Type B pancreatic cell (in vitro differentiated cells): ENCODE results near the gene LRMDA. TPM values are rescaled to one million over a fixed set of nuclear protein-coding genes. Genes with fewer than 3 reads are reported as not detected.

ENCODE experiments used
- DNase-seq: peaks from one replicate; pipeline ENCODE4 v3.0.0; 2021; ENCODE audit warnings: mixed read lengths; ENCODE audit not compliant: unreplicated experiment; ENCODE audit errors: extremely low spot score
- H3K27ac Mint-ChIP-seq: 2 replicates; pipeline ENCODE4 v1.8.0; 2021; ENCODE audit warnings: mild to moderate bottlenecking, mixed read lengths
- H3K27me3 Mint-ChIP-seq: 2 replicates; pipeline ENCODE4 v1.8.0; 2021; ENCODE audit warnings: mixed read lengths
- H3K36me3 Mint-ChIP-seq: 2 replicates; pipeline ENCODE4 v1.8.0; 2021; ENCODE audit warnings: mixed read lengths
- H3K4me1 Mint-ChIP-seq: one replicate; pipeline ENCODE4 v1.8.0; 2021; ENCODE audit warnings: mixed read lengths; ENCODE audit not compliant: unreplicated experiment
- H3K4me3 Mint-ChIP-seq: 2 replicates; pipeline ENCODE4 v1.8.0; 2021; ENCODE audit warnings: mild to moderate bottlenecking, mixed read lengths
- H3K9me3 Mint-ChIP-seq: 2 replicates; pipeline ENCODE4 v1.8.0; 2021; ENCODE audit warnings: mixed read lengths
- CTCF ChIP-seq: fragments of 200-600 bp; sonication (generic); conservative IDR thresholded peaks from 2 replicates; pipeline ENCODE4 v1.5.0; 2021; ENCODE audit warnings: antibody characterized with exemption, mild to moderate bottlenecking
- total RNA-seq: library from RNA; stranded (reverse); gene quantifications from 2 replicates; pipeline ENCODE4 v1.2.1, GENCODE V29; 2021; ENCODE audit warnings: low replicate concordance

Gene LRMDA
- total RNA-seq, 1 donor from 2014 or later: 2.0 TPM

- peaks cover 25% of the 10 kb centered on the region for H3K9me3 Mint-ChIP-seq
- peaks cover 12% of the 10 kb centered on the region for H3K27me3 Mint-ChIP-seq
- peaks cover 6% of the 10 kb centered on the region for H3K36me3 Mint-ChIP-seq
- no peak for DNase-seq
- no peak overlapping the region for H3K27ac Mint-ChIP-seq
- no peak for TF ChIP-seq CTCF
- H3K4me1 Mint-ChIP-seq: peaks cover 41% of the 10 kb centered on the region
- no peak overlapping the region for H3K4me3 Mint-ChIP-seq
These were observed 116.2 kb downstream of the LRMDA start for GRCh38 chr10:75547391-75548298.

GRCh38 chr10:75548356-75548755 lies 116.9 kb downstream of the LRMDA start:
- Mint-ChIP-seq H3K27ac (no peak overlapping the region), H3K4me1 (peaks cover 34% of the 10 kb centered on the region), H3K4me3 (no peak overlapping the region), H3K36me3 (peaks cover 6% of the 10 kb centered on the region), H3K9me3 (peaks cover 25% of the 10 kb centered on the region), H3K27me3 (peaks cover 7% of the 10 kb centered on the region)
- no peak for TF ChIP-seq CTCF
- DNase-seq: no peak

- no peak overlapping the region for H3K27ac Mint-ChIP-seq
- no peak for TF ChIP-seq CTCF
- peaks cover 10% of the 10 kb centered on the region for H3K27me3 Mint-ChIP-seq
- H3K36me3 Mint-ChIP-seq: peaks cover 6% of the 10 kb centered on the region
- DNase-seq: no peak
- H3K4me3 Mint-ChIP-seq: no peak overlapping the region
- peaks cover 25% of the 10 kb centered on the region for H3K9me3 Mint-ChIP-seq
- H3K4me1 Mint-ChIP-seq: peaks cover 22% of the 10 kb centered on the region
These were observed 118.8 kb downstream of the LRMDA start for GRCh38 chr10:75550191-75550590.

- peaks cover 14% of the 10 kb centered on the region for H3K4me1 Mint-ChIP-seq
- TF ChIP-seq CTCF: no peak
- H3K36me3 Mint-ChIP-seq: peaks cover 6% of the 10 kb centered on the region
- H3K27ac Mint-ChIP-seq: no peak overlapping the region
- H3K4me3 Mint-ChIP-seq: no peak overlapping the region
- H3K27me3 Mint-ChIP-seq: peaks cover 10% of the 10 kb centered on the region
- H3K9me3 Mint-ChIP-seq: peaks cover 14% of the 10 kb centered on the region
- no peak for DNase-seq
These were observed 120.7 kb downstream of the LRMDA start for GRCh38 chr10:75552171-75552570.

- TF ChIP-seq CTCF: no peak
- no peak overlapping the region for H3K27ac Mint-ChIP-seq
- no peak overlapping the region for H3K4me3 Mint-ChIP-seq
- peaks cover 14% of the 10 kb centered on the region for H3K9me3 Mint-ChIP-seq
- H3K4me1 Mint-ChIP-seq: peaks cover 4% of the 10 kb centered on the region
- DNase-seq: no peak
- peaks cover 3% of the 10 kb centered on the region for H3K27me3 Mint-ChIP-seq
- H3K36me3 Mint-ChIP-seq: peaks cover 6% of the 10 kb centered on the region
These were observed 122.1 kb downstream of the LRMDA start for GRCh38 chr10:75553550-75553949.
